ENCODE results near the gene RPS4Y1.
"Not testable (repeated sequence)": the region's sequence is repeated elsewhere in the genome, so short reads cannot be mapped to it uniquely, and the experiment has no call there.

The RPS4Y1 gene

DNA sequence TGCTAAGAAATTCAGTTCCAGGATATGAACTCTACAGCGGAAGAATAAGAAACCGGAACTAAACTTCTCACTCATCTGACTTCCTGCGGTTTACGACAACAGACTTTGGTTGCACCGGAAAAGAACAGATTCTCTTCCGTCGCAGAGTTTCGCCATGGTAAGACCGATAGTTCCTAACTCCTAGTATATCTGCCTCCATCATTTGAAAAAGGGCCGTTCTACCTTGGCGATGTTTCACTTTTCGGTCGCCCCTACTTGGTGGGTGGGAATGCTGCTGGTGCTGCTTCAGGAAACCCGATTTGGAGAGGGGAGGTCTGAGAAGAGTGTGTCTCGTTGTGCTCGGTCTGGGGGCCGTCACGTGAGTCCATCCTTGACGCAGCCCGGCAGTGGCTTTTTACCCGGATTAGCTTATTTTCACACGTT lies at the start of gene RPS4Y1:
RPS4Y1 (plus strand) TSS at position 132 of the 423 bp plus-strand sequence; CDS start at position 155, 23 bp downstream.
- no peak for DNase-seq

DNA sequence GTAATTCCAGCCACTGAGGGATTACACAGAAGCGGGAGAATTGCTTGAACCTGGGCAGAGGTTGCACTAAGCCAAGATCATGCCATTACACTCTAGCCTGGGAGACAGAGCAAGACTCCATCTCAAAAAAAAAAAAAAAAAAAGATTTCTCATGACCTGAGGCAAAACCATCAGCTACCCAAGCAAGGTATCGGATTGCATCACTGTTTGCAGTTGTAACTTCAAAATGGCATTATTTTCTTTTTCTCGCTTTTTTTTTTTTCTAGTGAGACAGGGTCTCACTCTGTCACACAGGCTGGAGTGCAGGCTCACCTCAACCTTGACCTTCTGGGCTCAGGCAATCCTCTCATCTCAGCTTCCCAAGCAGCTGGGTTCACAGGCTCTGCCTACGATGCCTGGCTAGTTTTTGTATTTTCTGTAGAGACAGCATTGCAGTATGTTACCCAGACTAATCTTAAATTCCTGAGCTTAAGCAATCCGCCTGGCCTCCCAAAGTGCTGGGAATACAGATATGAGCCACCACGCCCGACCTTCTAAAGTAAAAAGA lies 44.4 kb upstream of the RPS4Y1 start:
- DNase-seq = no peak

DNA sequence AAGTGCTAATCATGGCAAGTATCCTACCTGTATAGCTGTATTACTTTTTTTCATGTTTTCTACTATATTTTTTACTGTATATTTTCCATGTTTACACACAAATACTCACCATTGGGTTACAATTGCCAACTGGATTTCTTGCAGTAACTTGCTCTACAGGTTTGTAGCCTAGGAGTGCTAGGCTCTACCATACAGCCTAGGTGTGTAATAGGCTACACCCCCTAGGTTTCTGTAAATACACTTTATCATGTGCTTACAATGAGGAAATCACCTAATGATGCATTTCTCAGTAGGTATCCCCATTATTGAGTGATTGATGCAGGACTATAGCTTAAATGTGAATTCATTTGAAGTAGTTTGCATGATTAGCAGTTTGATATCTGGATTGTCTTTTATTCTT lies 43.4 kb upstream of the RPS4Y1 start:
- DNase-seq = no peak

DNA sequence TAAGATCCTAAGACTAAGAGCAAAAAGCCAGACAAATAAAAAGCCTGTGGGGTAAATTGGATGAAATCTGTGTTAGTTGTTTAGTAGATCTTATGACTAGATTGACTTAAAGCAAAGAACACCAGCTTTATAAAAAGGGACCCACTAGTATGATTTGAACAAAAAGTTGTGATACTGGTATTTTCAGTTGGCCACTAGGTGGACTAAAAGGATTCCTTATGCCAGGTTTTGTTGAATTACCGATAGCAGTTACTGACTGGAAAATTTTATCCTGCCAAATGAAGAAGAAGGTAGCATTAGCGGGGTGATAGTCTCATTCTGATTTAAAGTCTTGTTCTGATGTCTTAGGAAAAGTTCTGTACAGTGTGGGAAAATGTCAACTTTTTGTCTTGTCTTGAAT lies 41.2 kb upstream of the RPS4Y1 start:
- no peak for DNase-seq

DNA sequence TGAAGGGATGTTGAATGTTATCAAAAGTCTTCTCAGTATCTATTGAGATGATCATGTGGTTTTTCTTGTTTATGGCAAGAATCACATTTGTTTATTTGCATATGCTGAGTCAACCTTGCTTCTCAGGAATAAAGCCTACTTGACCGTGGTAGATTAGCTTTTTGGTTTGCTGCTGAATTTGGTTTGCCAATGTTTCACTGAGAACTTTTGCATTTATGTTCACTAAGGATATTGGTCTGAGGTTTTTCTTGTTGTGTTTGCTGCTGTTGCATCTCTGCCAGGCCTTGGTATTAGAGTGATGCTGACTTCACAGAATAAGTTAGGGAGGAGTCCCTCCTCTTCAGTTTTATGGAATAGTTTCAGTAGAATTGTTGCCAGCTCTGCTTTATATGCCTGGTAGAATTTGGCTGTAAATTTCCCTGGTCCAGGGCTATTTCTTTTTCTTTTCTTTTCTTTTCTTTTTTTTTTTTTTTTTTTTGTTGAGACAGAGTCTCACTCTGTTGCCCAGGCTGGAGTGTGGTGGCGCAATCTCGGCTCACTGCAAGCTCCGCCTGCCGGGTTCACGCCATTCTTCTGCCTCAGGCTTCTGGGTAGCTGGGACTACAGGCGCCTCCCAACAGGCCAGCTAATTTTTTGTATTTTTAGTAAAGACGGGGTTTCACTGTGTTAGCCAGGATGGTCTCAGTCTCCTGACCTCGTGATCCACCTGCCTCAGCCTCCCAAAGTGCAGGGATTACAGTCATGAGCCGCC lies 24.1 kb upstream of the RPS4Y1 start:
- DNase-seq = not testable (repeated sequence)

DNA sequence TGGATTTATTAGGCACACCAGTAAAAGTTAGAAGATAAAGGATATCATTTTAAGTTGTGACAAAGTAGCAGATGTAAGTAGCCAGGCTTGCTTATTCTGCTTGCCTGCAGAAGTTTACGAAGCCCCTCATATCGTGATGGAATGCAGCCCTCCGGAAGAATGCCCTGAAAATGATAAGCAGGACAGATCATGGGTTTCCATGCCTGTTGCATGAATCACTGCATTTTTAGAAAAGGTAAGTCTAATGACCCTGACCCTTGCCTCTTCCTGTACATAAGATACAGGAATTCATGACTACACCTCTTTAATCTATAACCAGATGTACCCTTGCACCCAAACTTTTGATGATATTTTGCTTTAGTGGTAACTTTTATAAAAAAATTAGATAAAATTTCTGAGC lies 16.9 kb upstream of the RPS4Y1 start:
- DNase-seq = no peak

DNA sequence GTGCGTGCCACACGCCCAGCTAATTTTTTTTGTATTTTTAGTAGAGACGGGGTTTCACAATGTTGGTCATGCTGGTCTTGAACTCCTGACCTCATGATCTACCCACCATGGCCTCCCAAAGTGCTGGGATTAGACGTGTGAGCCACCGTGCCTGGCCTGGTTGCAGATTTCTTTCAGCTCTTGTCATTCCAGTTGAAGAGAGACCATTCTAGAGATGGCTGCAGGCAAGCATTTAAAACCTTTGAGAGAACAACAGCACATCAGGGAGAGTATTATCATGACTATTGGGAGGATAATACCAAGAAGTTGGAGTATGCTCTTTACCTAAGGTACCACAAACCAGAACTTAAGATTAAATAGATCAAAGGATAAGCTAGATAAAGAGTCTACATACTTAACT lies 12.9 kb upstream of the RPS4Y1 start:
- no peak for DNase-seq

DNA sequence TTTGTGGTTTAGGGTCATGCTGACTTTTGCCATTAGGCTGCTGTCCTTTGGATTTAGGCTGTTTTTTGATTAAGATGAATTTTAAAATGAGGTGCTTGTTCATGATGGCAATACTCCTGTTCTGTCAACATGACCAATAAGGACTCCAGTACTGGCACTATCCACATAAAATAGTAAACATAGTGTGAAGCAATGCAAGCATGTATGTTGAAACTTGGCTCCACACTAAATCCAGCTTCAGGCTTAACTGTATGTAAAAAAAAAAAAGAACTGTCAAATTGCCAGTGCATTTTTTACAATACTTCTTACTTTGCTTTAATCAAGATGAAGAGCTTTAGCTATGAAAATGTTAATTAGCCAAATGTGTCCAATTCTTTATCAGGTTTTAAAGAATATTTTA lies 6.2 kb upstream of the RPS4Y1 start:
- no peak for DNase-seq

DNA sequence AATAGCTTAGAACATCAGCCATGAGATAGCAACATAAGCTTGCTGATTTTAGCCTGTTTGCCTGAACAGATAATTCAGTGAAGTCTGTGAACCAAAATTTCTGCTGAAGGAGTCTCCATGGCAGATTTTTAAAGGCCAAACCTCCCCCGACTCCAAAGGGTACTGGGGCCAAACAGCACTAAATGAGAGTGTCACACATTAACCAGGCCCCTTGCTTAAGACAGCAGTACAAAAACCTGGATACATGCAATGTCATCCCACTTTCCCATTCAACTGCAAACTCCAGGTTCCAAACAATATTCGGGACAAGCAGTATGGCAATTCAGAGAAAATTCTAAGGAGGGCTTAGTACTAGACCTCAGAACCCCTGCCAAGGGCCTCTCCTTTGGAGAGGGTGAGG lies 4.3 kb upstream of the RPS4Y1 start:
- DNase-seq = no peak

DNA sequence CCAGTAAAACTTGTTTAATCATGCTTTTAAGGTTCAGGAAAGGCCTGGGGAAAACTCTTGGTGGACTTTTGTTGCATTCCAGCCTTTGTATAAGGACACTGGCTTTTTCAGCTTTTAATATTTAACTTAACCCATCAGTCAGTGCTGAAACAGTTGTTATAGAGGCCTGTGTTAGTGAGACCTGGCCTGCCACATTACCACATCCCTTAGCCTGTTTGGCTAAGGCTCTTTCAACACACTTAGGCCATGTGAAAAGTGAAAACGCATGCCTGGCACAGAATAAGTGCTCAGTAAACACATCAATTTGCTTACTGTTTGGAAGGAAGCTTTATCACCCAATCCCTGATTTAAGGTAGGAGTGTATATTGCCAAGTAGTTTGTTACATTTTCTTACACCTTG lies 3.5 kb upstream of the RPS4Y1 start:
- DNase-seq = no peak

DNA sequence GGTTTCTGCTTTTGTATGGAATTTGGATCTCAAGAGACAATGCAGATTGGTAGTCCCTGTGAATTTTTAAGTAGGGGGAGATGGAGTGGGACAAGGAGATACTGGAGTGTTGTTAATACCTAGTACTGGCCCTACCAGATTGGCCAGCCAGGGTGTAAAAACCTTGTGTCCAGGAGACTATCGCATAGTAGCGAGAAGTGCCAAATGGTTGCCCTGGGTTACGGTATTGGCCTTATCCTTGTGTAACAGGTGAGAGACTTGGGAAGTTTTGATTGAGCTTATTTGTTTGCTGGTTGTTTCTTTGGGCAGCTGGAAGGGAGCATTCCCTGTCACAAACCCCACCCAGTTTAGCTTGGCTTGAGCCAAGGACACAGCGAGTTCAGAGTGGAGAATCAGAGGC lies 5.4 kb downstream of the RPS4Y1 start:
- DNase-seq = no peak

DNA sequence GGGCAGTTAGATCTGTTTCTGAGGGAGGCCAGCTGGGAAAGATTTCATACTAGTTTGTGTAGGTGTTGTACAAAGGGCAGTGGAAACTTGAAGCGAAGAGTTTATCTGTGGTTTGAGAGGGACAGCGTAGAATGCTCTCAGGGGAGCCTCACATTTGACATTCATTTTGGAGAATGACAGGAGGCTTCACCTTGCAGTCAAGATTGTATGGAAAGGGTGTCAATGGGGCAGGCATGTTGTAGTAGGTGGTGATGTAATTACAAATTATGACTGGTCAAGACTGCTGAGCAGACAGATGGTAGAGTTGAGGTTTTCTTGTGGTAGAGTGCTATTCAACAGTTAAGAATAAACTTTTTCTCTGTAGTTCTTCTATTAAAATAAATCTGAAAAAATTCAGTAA lies 7.0 kb downstream of the RPS4Y1 start:
- DNase-seq = no peak

DNA sequence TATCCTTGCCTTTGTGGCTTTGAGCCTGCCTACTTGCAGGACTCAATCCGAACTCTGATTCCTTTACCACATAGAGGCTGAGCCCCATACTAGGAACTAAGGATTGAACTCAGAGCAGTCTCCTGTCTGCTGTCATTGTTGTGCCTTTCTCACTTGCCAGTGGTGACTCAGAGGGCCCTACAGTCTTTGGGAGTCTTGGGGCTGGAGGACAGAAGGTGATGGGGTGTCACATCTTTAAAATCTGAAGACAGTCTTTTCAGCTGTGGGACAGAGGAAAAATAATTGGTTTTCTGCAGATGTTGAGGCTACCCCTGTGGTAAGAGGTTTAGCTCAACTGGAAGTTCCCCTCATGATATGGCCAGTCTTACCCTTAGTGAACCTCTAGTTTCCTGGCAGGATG lies 8.0 kb downstream of the RPS4Y1 start:
- no peak for DNase-seq

DNA sequence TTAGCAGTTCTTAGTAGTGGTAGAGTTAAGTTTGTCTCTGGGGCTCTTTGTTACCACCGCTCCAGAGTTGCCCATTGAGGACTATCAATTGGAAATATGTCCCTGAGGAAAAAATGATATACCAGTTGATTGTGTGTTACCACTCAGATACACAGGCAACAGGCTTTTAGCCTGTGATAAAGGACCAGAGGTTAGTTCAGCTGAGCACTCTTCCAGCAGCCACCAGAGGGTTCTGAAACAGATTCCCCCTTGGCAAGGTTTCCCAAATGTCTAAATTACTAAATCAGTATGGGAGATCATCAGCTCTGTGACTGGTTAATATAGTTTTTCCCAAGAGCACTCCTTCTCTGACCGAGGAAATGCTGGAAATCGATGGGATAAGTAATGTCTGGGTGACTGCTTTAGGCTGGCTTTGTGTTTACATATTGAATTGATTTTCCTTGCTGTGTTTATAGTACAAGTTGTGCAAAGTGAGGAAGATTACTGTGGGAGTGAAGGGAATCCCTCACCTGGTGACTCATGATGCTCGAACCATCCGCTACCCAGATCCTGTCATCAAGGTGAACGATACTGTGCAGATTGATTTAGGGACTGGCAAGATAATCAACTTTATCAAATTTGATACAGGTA lies 12.9 kb downstream of the RPS4Y1 start:
- DNase-seq = no peak

DNA sequence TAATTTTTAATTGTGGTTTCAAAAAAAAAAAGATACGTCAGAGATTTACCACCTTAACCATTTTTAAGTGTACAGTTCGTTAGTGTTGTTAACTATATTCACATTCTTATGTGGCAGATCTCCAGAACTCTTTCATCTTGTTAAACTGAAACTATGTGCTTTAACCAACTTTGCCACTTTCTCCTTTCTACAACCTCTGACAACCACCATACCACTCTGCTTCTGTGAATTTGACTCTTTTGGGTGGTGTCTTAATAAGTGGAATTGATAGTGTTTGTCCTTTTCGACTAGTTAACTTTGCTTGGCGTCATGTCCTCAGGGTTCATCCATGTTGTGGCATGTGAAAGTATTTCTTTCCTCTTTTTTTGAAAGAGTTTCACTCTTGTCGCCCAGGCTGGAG lies 15.7 kb downstream of the RPS4Y1 start:
- DNase-seq = no peak

DNA sequence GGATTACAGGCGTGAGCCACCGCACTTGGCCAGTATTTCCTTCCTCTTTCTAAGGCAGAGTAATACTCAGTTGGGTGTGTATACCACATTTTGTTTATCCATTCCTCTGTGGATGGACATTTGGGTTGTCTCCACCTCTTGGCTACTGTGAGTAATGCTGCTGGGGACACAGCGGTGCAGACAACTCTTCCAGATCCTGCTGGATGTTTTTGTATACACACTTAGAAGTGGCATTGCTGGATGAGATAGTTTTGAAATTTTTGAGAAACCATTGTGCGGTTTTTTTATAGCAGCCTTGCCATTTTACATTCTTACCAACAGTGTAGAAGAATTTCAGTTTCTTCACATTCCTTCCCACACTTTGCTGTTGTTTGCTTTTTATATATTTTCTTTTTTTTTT lies 16.3 kb downstream of the RPS4Y1 start:
- no peak for DNase-seq

DNA sequence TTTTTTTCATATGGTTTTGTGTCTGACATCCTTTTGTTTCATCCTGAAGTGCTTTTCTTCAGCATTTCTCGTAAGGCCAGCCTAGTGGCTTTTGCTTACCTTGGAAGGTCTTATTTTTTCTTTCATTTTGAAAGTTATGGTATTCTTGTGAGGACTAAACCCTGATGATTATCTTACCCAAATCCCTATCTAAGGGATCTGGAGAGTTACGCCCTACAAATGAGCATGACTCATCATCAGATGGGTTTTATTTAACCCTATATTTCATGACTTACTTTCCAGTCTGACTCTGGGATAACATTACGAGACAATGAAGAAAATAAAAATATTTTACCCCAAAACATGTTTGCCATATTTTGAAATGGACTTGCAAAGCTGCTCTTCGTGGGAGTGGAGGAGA lies 18.4 kb downstream of the RPS4Y1 start:
- DNase-seq = no peak

DNA sequence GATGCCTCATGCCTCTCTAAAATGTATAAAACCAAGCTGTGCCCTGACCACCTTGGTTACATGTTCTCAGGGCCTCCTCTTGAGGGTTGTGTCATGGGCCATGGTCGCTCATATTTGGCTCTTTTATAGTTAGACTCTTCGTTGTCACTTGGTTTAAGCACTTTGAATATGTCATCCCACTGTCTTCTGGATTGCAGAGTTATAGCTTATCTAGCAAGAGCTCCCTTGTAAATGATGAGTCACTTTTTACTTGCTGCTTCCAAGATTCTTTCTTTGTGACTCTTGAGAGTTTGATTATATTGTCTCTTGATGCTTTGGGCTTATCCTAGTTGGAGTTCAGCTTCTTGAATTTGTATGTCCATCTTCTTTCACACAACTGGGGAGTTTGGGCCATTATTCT lies 19.1 kb downstream of the RPS4Y1 start:
- no peak for DNase-seq

DNA sequence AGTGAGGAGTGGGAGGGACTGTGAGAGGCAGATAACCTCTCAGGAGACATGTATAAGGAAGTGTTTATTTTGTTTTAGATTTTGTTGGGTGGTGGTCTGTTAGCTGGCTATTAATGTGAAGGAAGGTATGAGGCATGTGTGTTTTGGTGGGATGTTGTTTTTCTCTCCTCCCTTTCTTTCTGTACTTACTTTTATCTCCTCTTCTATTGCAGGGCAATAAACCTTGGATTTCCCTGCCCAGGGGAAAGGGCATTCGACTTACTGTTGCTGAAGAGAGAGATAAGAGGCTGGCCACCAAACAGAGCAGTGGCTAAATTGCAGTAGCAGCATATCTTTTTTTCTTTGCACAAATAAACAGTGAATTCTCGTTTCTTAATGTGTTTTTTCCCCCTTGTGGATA lies 25.2 kb downstream of the RPS4Y1 start:
- no peak for DNase-seq

DNA sequence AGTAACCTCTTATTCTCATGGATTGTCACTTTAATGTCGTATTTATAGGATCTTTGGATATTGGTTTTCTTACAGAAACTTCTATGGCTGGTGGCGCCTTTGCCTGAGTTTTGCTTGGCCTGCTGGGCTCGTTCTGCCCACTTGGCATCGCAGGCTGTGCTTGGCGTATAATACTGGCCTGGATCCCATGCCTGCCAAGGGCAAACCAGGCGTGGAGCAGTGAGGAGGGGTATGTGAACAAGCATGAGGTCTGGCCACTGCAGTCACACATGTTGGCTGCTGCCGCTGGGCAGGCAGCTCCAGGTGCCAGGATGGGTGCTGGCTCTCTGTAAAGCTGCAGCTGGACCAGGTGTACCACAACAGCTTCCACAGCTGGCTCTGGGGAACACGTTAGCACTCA lies 26.1 kb downstream of the RPS4Y1 start:
- DNase-seq = no peak

DNA sequence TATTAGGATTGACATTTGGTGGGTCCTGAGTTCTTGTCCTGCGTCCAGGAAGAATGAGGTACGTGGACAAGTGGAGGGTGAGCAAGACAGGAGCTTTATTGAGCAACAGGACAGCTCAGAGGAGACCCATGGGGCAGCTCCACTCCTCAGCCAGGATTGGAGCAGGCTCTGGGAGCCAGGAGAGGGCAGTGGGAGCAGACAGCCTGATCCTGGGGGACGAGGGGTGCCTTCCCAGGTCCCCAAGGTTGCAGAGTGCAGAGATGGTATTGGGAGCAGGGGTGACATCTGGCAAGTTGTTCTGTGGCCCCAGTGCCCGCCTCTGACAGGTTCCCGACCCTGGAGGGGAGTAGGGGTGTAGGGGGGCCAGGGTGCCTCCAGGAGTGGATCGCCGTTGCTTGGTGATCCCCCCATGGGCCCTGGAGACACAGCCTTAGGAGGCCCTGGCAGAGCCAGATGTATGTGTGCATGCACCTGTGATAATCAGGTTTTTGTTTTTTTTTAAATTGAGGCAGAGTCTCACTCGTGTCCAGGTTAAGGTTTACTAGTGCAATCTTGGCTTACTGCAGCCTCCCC lies 26.7 kb downstream of the RPS4Y1 start:
- no peak for DNase-seq

DNA sequence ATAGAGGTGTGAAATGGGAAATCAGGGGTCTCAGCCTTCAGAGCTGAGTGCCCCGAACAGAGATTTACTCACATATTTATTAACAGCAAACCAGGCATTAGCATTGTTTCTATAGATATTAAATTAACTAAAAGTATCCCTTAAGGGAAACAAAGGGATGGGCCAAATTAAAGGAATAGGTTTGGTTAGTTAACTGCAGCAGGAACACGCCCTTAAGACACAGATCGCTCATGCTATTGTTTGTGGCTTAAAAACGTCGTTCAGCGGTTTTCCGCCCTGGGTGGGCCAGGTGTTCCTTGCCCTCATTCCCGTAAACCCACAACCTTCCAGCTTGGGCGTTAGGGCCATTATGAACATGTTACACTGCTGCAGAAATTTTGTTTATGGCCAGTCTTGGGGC lies 30.8 kb downstream of the RPS4Y1 start:
- DNase-seq = not testable (repeated sequence)

DNA sequence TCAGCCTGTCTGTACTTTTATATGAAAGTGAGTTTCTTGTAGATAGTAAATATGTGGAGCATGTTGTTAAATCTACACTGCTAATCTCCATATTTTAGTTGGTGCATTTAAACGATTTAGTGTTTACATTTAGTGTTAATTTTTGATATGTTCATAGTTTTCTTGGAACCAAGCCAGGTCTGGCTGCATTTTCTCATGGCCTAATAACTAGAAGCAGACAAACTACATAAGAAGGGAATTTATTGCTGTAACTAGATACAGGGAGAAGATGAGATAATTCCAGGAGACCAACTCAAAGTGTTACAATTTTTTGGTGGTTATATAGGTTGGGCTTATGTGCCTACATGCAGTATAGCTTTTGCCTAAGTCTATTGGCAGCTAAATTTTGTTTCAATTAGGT lies 32.8 kb downstream of the RPS4Y1 start:
- DNase-seq = no peak

DNA sequence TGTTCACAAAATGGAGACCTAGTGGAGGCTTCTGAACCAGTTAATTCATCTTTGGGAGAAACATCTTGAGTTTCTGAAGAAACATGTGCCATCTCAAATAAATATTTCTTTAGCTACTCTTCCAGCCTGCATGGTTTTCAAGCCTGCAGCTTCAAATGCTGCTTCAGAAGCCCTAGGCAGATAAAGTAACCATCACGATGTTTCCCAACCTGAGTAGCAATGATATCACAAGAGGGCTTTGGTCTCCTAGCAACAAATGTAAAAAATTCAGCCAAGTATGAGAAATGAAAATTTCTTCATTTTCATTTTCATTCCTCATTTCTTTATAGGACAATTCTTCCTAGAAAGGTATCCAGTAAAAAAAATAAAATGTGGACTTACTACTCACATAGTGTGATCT lies 42.2 kb downstream of the RPS4Y1 start:
- no peak for DNase-seq

Data from NCI-H510A (cell line).